Endothelial cell of umbilical vein (primary cell): ENCODE results near the gene CBLC. TPM values are rescaled to one million over a fixed set of nuclear protein-coding genes. Genes with fewer than 3 reads are reported as not detected.
A peak's percentile ranks its signal among the peaks of the same experiment; 100 is the strongest.

Experiments used
- BruUV-seq: library from RNA; stranded (reverse); fragments of 400-500 nt; replicated peaks from 2 replicates; lab custom pipeline; 2021; lab: Mats Ljungman, UMichigan
- CTCF ChIA-PET: fragments of 300-600, 350-600 bp; sonication (Branson Sonifier 250); formaldehyde crosslinking; loops from one replicate; lab custom pipeline; 2021; ENCODE audit warnings: antibody characterized with exemption, inconsistent platforms; lab: Charles Lee
- POLR2A ChIA-PET: fragments of 300-600, 350-600 bp; sonication (Branson Sonifier 250); formaldehyde crosslinking; loops from one replicate; lab custom pipeline; 2021; ENCODE audit warnings: antibody characterized with exemption, inconsistent platforms; lab: Charles Lee
- DNase-seq: peaks from one replicate; pipeline ENCODE4 v3.0.0-alpha.2; 2011; ENCODE audit warnings: low read depth, low spot score
- FAIRE-seq: peaks from 2 replicates; lab custom pipeline; 2011; peaks lifted over from hg19 to GRCh38; lab: Jason Lieb, UNC
- H2AFZ ChIP-seq: 2 replicates; pipeline ENCODE4 v1.6.0; 2012; ENCODE audit warnings: low read depth, low read length, control low read depth, inconsistent platforms
- H3K27ac ChIP-seq: 2 replicates; pipeline ENCODE4 v1.5.1; 2011; ENCODE audit warnings: low read depth, mild to moderate bottlenecking, control low read depth, low read length, moderate library complexity; ENCODE audit not compliant: insufficient read depth
- H3K27me3 ChIP-seq, 2 experiments: 2 replicates each; pipeline versions ENCODE4 v1.6.0 to v1.6.1; 2011; ENCODE audit warnings: low read length in 2 of 2, mixed read lengths in 1 of 2; ENCODE audit not compliant: control insufficient read depth in 2 of 2, insufficient read depth in 2 of 2
- H3K36me3 ChIP-seq, 2 experiments: 2 replicates in 1 of 2; 3 replicates in 1 of 2; pipeline ENCODE4 v1.5.1; 2011; ENCODE audit warnings: low read length in 2 of 2, mild to moderate bottlenecking in 1 of 2, moderate library complexity in 1 of 2; ENCODE audit not compliant: control insufficient read depth in 2 of 2, insufficient read depth in 2 of 2; ENCODE audit errors: extremely low read depth in 1 of 2
- H3K4me1 ChIP-seq: 3 replicates; pipeline ENCODE4 v1.5.1; 2011; ENCODE audit warnings: mild to moderate bottlenecking, low read length; ENCODE audit not compliant: control insufficient read depth, insufficient read depth; ENCODE audit errors: extremely low read depth
- H3K4me2 ChIP-seq: 2 replicates; pipeline ENCODE4 v1.6.1; 2011; ENCODE audit warnings: low read length, control low read depth, mixed read lengths; ENCODE audit not compliant: insufficient read depth
- H3K4me3 ChIP-seq, 3 experiments: fragments of 200-600 bp in 1 of 3; sonication (generic), shearing (Covaris generic) in 1 of 3; replicated peaks in 1 of 3; 2 replicates each; pipeline ENCODE4 v1.5.1; 2011 to 2016; ENCODE audit warnings: control low read depth in 3 of 3, low read length in 3 of 3, mild to moderate bottlenecking in 2 of 3, inconsistent platforms in 1 of 3, low read depth in 1 of 3, moderate library complexity in 1 of 3; ENCODE audit not compliant: insufficient read depth in 1 of 3
- H3K79me2 ChIP-seq: 2 replicates; pipeline ENCODE4 v1.6.0; 2012; ENCODE audit warnings: low read length, inconsistent platforms; ENCODE audit not compliant: control insufficient read depth, insufficient read depth
- H3K9ac ChIP-seq: replicated peaks from 2 replicates; pipeline ENCODE3; 2011; ENCODE audit warnings: low read length, control low read depth; ENCODE audit not compliant: insufficient read depth; ENCODE audit errors: extremely low read depth
- H3K9me1 ChIP-seq: replicated peaks from 3 replicates; pipeline ENCODE4 v1.6.0; 2011; ENCODE audit warnings: mild to moderate bottlenecking, low read length; ENCODE audit not compliant: control insufficient read depth, insufficient read depth; ENCODE audit errors: extremely low read depth
- H3K9me3 ChIP-seq: replicated peaks from 2 replicates; pipeline ENCODE4 v1.5.1; 2012; ENCODE audit warnings: low read length, inconsistent platforms; ENCODE audit not compliant: control insufficient read depth, insufficient read depth
- H4K20me1 ChIP-seq: replicated peaks from 2 replicates; pipeline ENCODE3; 2011; ENCODE audit warnings: mild to moderate bottlenecking, low read length; ENCODE audit not compliant: control insufficient read depth, insufficient read depth; ENCODE audit errors: extremely low read depth
- CTCF ChIP-seq, 2 donors: IDR thresholded peaks; 1 replicate in 1 of 2; 2 replicates in 1 of 2; pipeline ENCODE4 v1.5.1; 2011; ENCODE audit warnings: low read length in 2 of 2, mild to moderate bottlenecking in 2 of 2, moderate library complexity in 2 of 2, control low read depth in 1 of 2, inconsistent platforms in 1 of 2, low read depth in 1 of 2; ENCODE audit not compliant: insufficient read depth in 1 of 2; ENCODE audit errors: extremely low read depth in 1 of 2
- EZH2 ChIP-seq: IDR thresholded peaks from 2 replicates; pipeline ENCODE4 v1.6.1; 2012; ENCODE audit warnings: borderline replicate concordance, low read depth, mild to moderate bottlenecking, moderate library complexity, low read length, inconsistent platforms; ENCODE audit not compliant: severe bottlenecking
- FOS ChIP-seq: IDR thresholded peaks from 2 replicates; pipeline ENCODE4 v1.6.1; 2011; ENCODE audit warnings: mild to moderate bottlenecking, low read length, moderate library complexity, borderline replicate concordance; ENCODE audit not compliant: insufficient read depth
- GATA2 ChIP-seq: IDR thresholded peaks from 2 replicates; pipeline ENCODE4 v1.7.0; 2011; ENCODE audit warnings: low read depth, mild to moderate bottlenecking, moderate library complexity, mixed read lengths, low read length; ENCODE audit not compliant: insufficient read length, insufficient read depth
- JUN ChIP-seq: IDR thresholded peaks from 2 replicates; pipeline ENCODE4 v1.6.1; 2011; ENCODE audit warnings: borderline replicate concordance, low read depth; ENCODE audit not compliant: insufficient read length, insufficient read depth
- MAX ChIP-seq: IDR thresholded peaks from 2 replicates; pipeline ENCODE4 v1.6.1; 2011; ENCODE audit not compliant: insufficient read depth, insufficient read length
- MYC ChIP-seq: IDR thresholded peaks from one replicate; pipeline ENCODE4 v1.6.1; 2011; ENCODE audit warnings: mild to moderate bottlenecking, low read depth, low read length
- POLR2A ChIP-seq: IDR thresholded peaks from 2 replicates; pipeline ENCODE4 v1.6.1; 2012; ENCODE audit warnings: low read depth, mild to moderate bottlenecking, control low read depth, low read length
- POLR2AphosphoS5 ChIP-seq: IDR thresholded peaks from 2 replicates; pipeline ENCODE4 v1.6.1; 2012; ENCODE audit warnings: low read depth, mild to moderate bottlenecking, control low read depth, low read length, moderate library complexity; ENCODE audit not compliant: insufficient read depth
- dilution Hi-C: fragments of 300-500 bp; cut with MboI; formaldehyde crosslinking; loops from one replicate; pipeline ENCODE4 v1.15.0; 2019; ENCODE audit warnings: low sequenced_read_pairs; ENCODE audit not compliant: extremely low pct_ligation_motif_present
- intact Hi-C: fragments of 100-400 bp; cut with micrococcal nuclease; formaldehyde crosslinking; loops from one replicate; pipeline ENCODE4 v1.10.0; 2022
- polyA plus RNA-seq, 4 experiments: library from polyadenylated mRNA; depleted of rRNA in 3 of 4; stranded (reverse) in 3 of 4; unstranded in 1 of 4; fragments of >200 nt; gene quantifications; 2 replicates each; pipeline versions ENCODE4 v1.2.1 to v1.2.3, GENCODE V29; 2011 to 2012; ENCODE audit warnings: missing spikeins in 1 of 4
- total RNA-seq: library from RNA; stranded (reverse); gene quantifications from 2 replicates; pipeline ENCODE4 v1.2.3, GENCODE V29; 2021

CBLC gene
- total and polyA plus RNA-seq, 2 donors (not counting 3 experiments of a cell fraction or from before 2014, with no cell fraction given) = 0.04 TPM; not detected in 1

- peaks cover 2 to 5% of the 10 kb centered on the region in 2 experiments for H3K36me3 ChIP-seq
- H3K27me3 ChIP-seq = no peaks in the 10 kb centered on the region
- H3K4me1 ChIP-seq = peaks cover 16% of the 10 kb centered on the region
- POLR2A ChIA-PET = interaction anchor here (0.6 kb wide), 1 partner anchor 92 kb away, joined by 3 read pairs; no protein-coding TSS in a partner anchor
- H3K9me3 ChIP-seq = no peaks in the 10 kb centered on the region
- no peaks in the 10 kb centered on the region for H3K79me2 ChIP-seq
- CTCF ChIA-PET = interaction anchor here (0.7 to 4.2 kb wide), 11 partner anchors 11 to 239 kb away, joined by 3 to 57 read pairs (median 7); partner anchors contain the start of gene NECTIN2
- H3K27ac ChIP-seq = no peak overlapping the region
- no TSS peak for BruUV-seq
- H3K9me1 ChIP-seq = no peaks in the 10 kb centered on the region
- no peak for DNase-seq
- intact Hi-C loops (loop anchor here (2.0 to 10.0 kb wide), 2 partner anchors 35 to 145 kb away; partner anchors contain the start of gene CLPTM1), dilution Hi-C loops (no loop called here)
- peak overlapping the region; percentile 90 for H2AFZ ChIP-seq
- TF ChIP-seq JUN = no peak
- no peak for TF ChIP-seq EZH2
- no peak for TF ChIP-seq MAX
- no peak for TF ChIP-seq MYC
- TF ChIP-seq FOS = no peak
- TF ChIP-seq CTCF (IDR thresholded peaks at IDR 0.05; ENCODE audit: extremely low read depth in 1 of 2, insufficient read depth in 1 of 2, low read depth in 1 of 2, low read length in 2 of 2) = no peak
- no peak for TF ChIP-seq POLR2A
- no peak for TF ChIP-seq GATA2
- TF ChIP-seq POLR2AphosphoS5 = no peak
- no peak for FAIRE-seq
- H3K9ac ChIP-seq = no peak overlapping the region
- H3K4me3 ChIP-seq = peak overlapping the region; percentile 60 to 66 (median 64)
- H3K4me2 ChIP-seq = peak overlapping the region; percentile 88
- H4K20me1 ChIP-seq = no peaks in the 10 kb centered on the region
Measured at GRCh38 chr19:44809577-44810233, 32.0 kb downstream of the CBLC start.
